GM12878 (cell line): Measurements from ENCODE around the gene CLK1. TPM values are rescaled to one million over a fixed set of nuclear protein-coding genes. Genes with fewer than 3 reads are reported as not detected.

Source experiments
- ATAC-seq: fragments of 200-7000 bp; cut with Tn5 transposase; 3 replicates; pipeline ENCODE4 v1.9.1; 2020; ENCODE audit warnings: mild to moderate bottlenecking, moderate library complexity
- BruUV-seq: library from RNA; stranded (reverse); fragments of 400-500 nt; replicated peaks from 2 replicates; lab custom pipeline; 2021; lab: Mats Ljungman, UMichigan
- CTCF ChIA-PET: fragments of 300-600 bp; sonication (Branson Sonifier 250); formaldehyde crosslinking; extraction: SDS; loops from one replicate; lab custom pipeline; 2021; ENCODE audit warnings: inconsistent platforms; lab: Yijun Ruan, JAX
- POLR2A ChIA-PET: fragments of 350-600 bp; formaldehyde crosslinking; extraction: SDS; loops from one replicate; lab custom pipeline; 2021; ENCODE audit warnings: inconsistent platforms; lab: Charles Lee
- RAD21 ChIA-PET: fragments of 300-600 bp; sonication (Branson Sonifier 250); formaldehyde crosslinking; loops from one replicate; lab custom pipeline; 2023; ENCODE audit warnings: antibody characterized with exemption; ENCODE audit not compliant: unreplicated experiment; lab: Charles Lee
- SMC1A ChIA-PET: fragments of 300-600 bp; sonication (Branson Sonifier 250); formaldehyde crosslinking; loops from one replicate; lab custom pipeline; 2023; ENCODE audit not compliant: unreplicated experiment, uncharacterized antibody; lab: Charles Lee
- DNase-seq: peaks from one replicate; pipeline ENCODE4 v3.0.0-alpha.2; 2011; ENCODE audit warnings: low read depth, low spot score
- FAIRE-seq: peaks from 3 replicates; lab custom pipeline; 2011; peaks lifted over from hg19 to GRCh38; lab: Jason Lieb, UNC
- H2AFZ ChIP-seq: 2 replicates; pipeline ENCODE4 v1.6.0; 2011; ENCODE audit warnings: low read depth, low read length, control low read depth; ENCODE audit not compliant: control insufficient read depth
- H3K27ac ChIP-seq: 2 replicates; pipeline ENCODE4 v1.5.1; 2011; ENCODE audit warnings: control low read depth; ENCODE audit not compliant: control insufficient read depth, insufficient read depth
- H3K27me3 ChIP-seq, 2 experiments: replicated peaks in 1 of 2; 2 replicates each; pipeline versions ENCODE4 v1.6.0 to v1.6.1; 2011; ENCODE audit warnings: low read length in 1 of 2; ENCODE audit not compliant: control insufficient read depth in 2 of 2, insufficient read depth in 2 of 2
- H3K36me3 ChIP-seq, 2 experiments: 2 replicates each; pipeline ENCODE4 v1.5.1; 2011; ENCODE audit warnings: low read length in 1 of 2; ENCODE audit not compliant: control insufficient read depth in 2 of 2, insufficient read depth in 2 of 2
- H3K4me1 ChIP-seq: 2 replicates; pipeline ENCODE4 v1.6.1; 2011; ENCODE audit warnings: mild to moderate bottlenecking, low read length, moderate library complexity, mixed read lengths; ENCODE audit not compliant: control insufficient read depth, insufficient read depth
- H3K4me2 ChIP-seq: 2 replicates; pipeline ENCODE4 v1.6.0; 2011; ENCODE audit warnings: control low read depth; ENCODE audit not compliant: control insufficient read depth, insufficient read depth
- H3K4me3 ChIP-seq: fragments of 200-600 bp; sonication (generic); 2 replicates; pipeline ENCODE4 v1.5.1; 2016
- H3K79me2 ChIP-seq: 2 replicates; pipeline ENCODE4 v1.6.0; 2011; ENCODE audit warnings: low read length; ENCODE audit not compliant: control insufficient read depth, insufficient read depth
- H3K9ac ChIP-seq: 2 replicates; pipeline ENCODE4 v1.8.0; 2011; ENCODE audit warnings: low read length, control low read depth, mixed read lengths; ENCODE audit not compliant: control insufficient read depth, insufficient read depth
- H3K9me3 ChIP-seq: replicated peaks from 3 replicates; pipeline ENCODE4 v1.5.1; 2011; ENCODE audit warnings: mild to moderate bottlenecking, low read length; ENCODE audit not compliant: control insufficient read depth, insufficient read depth
- H4K20me1 ChIP-seq: 2 replicates; pipeline ENCODE4 v1.6.0; 2011; ENCODE audit not compliant: control insufficient read depth, insufficient read depth
- POLR2AphosphoS5 ChIP-seq: IDR thresholded peaks from 2 replicates; pipeline ENCODE4 v1.6.1; 2011; ENCODE audit warnings: mild to moderate bottlenecking, low read length, inconsistent platforms
- SUZ12 ChIP-seq: fragments of 200-600 bp; sonication (generic); IDR thresholded peaks from one replicate; pipeline ENCODE4 v1.6.1; 2018; ENCODE audit warnings: antibody characterized with exemption, mild to moderate bottlenecking; ENCODE audit not compliant: unreplicated experiment
- ZNF207 ChIP-seq: fragments of 450-650 bp; IDR thresholded peaks from 2 replicates; pipeline ENCODE4 v1.6.1; 2014; ENCODE audit warnings: antibody characterized with exemption, mild to moderate bottlenecking, borderline replicate concordance
- WGBS: methylation state at CpG from one replicate; pipeline ENCODE4 v1.1.6; 2016; ENCODE audit warnings: low lambda C conversion rate; ENCODE audit not compliant: insufficient replicate concordance, insufficient coverage; ENCODE audit errors: missing lambda C conversion rate; 5-methylcytosine and 5-hydroxymethylcytosine counted together
- in situ Hi-C: fragments of 300-500 bp; cut with MboI; formaldehyde crosslinking; loops from 9 replicates; pipeline ENCODE4 v1.14.3; 2018; ENCODE audit warnings: mixed read lengths
- intact Hi-C: fragments of 100-400 bp; cut with micrococcal nuclease; formaldehyde crosslinking; loops from one replicate; pipeline ENCODE4 v1.14.2; 2022; ENCODE audit not compliant: unreplicated experiment
- polyA plus RNA-seq, 11 experiments: library from polyadenylated mRNA; depleted of rRNA in 4 of 11; unstranded in 6 of 11; stranded (reverse) in 5 of 11; fragments of >200 nt; fragmentation: Nextera tagmentation in 4 of 11; fragmentation: Illumina TruSeq in 1 of 11; extraction: Ambion mirVana in 4 of 11; extraction: Trizol in 1 of 11; gene quantifications; 1 replicate in 1 of 11; 2 replicates in 10 of 11; pipeline versions ENCODE4 v1.2.1 to v1.2.3, GENCODE V29; 2011 to 2016; ENCODE audit warnings: inconsistent platforms in 2 of 11, missing spikeins in 2 of 11, low read depth in 1 of 11
- total RNA-seq, 4 experiments: library from RNA; depleted of rRNA in 3 of 4; stranded (reverse); fragments of >200 nt in 3 of 4; fragmentation: Illumina TruSeq in 1 of 4; extraction: Trizol in 1 of 4; gene quantifications; 2 replicates each; pipeline versions ENCODE4 v1.2.1 to v1.2.3, GENCODE V29; 2013 to 2021

Gene CLK1
- total and polyA plus RNA-seq, 10 of the 15 experiments (the other 5 are each of a cell fraction or from before 2014, with no cell fraction given), result 61.2 to 221 (median 80.1) TPM

GRCh38 chr2:200860092-200860795 lies 4.2 kb downstream of the CLK1 start:
- Histone ChIP-seq H3K27ac (no peak overlapping the region), H3K27me3 (no peaks in the 10 kb centered on the region), H3K9me3 (no peaks in the 10 kb centered on the region), H3K36me3 (peaks cover 6 to 37% of the 10 kb centered on the region in 2 experiments), H2AFZ (no peak overlapping the region), H3K4me1 (no peaks in the 10 kb centered on the region), H3K4me2 (peak overlapping the region; percentile 95; the same call in 1 of the 2 replicates), H4K20me1 (peaks cover 5% of the 10 kb centered on the region; the same call in 1 of the 2 replicates), H3K79me2 (peaks cover 78% of the 10 kb centered on the region), H3K9ac (no peak overlapping the region), H3K4me3 (peak overlapping the region; percentile 100; the same call in 1 of the 2 replicates)
- no peak for FAIRE-seq
- BruUV-seq, result no TSS peak
- ATAC-seq, result no peak
- ChIA-PET SMC1A (interaction anchor here (1.7 to 2.0 kb wide), 2 partner anchors 11 to 46 kb away, joined by 8 to 9 read pairs; no protein-coding TSS in a partner anchor), POLR2A (interaction anchor here (1.8 to 2.0 kb wide), 2 partner anchors 11 to 42 kb away, joined by 7 to 14 read pairs; no protein-coding TSS in a partner anchor), RAD21 (interaction anchor here (0.6 to 1.5 kb wide), 3 partner anchors 29 to 152 kb away, joined by 3 to 4 read pairs (median 3); partner anchors contain the start of genes NIF3L1 and PPIL3), CTCF (interaction anchor here (1.4 kb wide), 1 partner anchor 209 kb away, joined by 3 read pairs; no protein-coding TSS in a partner anchor)
- WGBS, result 76% methylated on average over 12 of the region's 12 CpGs
- intact Hi-C loops, result loop anchor here (10.0 kb wide), 1 partner anchor 1515 kb away; the partner anchor contains the start of gene BMPR2
- no peak for DNase-seq
- in situ Hi-C loops, result no loop called here
- TF ChIP-seq ZNF207 (no peak), POLR2AphosphoS5 (0 out of 2 replicates have a peak, but pooled peaks have one; percentile 44)

GRCh38 chr2:200856806-200857205 lies 7.7 kb downstream of the CLK1 start:
- intact Hi-C loops, result no loop called here
- no peaks in the 10 kb centered on the region for H3K4me1 ChIP-seq
- RAD21 ChIA-PET, result no interaction called here
- no peak for DNase-seq
- H4K20me1 ChIP-seq, result peaks cover 5% of the 10 kb centered on the region; the same call in 1 of the 2 replicates
- no peak overlapping the region for H3K4me2 ChIP-seq
- H3K9me3 ChIP-seq, result no peaks in the 10 kb centered on the region
- peaks cover 51% of the 10 kb centered on the region for H3K79me2 ChIP-seq
- TF ChIP-seq POLR2AphosphoS5 (peak; percentile 44; the same call in 1 of the 2 replicates), SUZ12 (no peak)
- TF ChIP-seq, all 136 proteins: peak for 1
- H3K4me3 ChIP-seq, result no peak overlapping the region
- CTCF ChIA-PET, result interaction anchor here (1.0 to 1.2 kb wide), 2 partner anchors 11 to 30 kb away, joined by 3 to 5 read pairs; no protein-coding TSS in a partner anchor
- ATAC-seq (no peak), FAIRE-seq (no peak)
- SMC1A ChIA-PET, result no interaction called here
- no peaks in the 10 kb centered on the region for H3K27me3 ChIP-seq
- POLR2A ChIA-PET, result interaction anchor here (1.5 kb wide), 1 partner anchor 41 kb away, joined by 4 read pairs; no protein-coding TSS in a partner anchor
- BruUV-seq, result no TSS peak
- no peak overlapping the region for H3K9ac ChIP-seq
- H3K36me3 ChIP-seq, result peaks cover 16 to 61% of the 10 kb centered on the region in 2 experiments
- in situ Hi-C loops, result no loop called here
- WGBS, result 88% methylated on average over 8 of the region's 8 CpGs
- H3K27ac ChIP-seq, result no peak overlapping the region
- H2AFZ ChIP-seq, result no peak overlapping the region
